NB4 (cell line): ENCODE results near the gene TBC1D22A.
A peak's percentile ranks its signal among the peaks of the same experiment; 100 is the strongest.

ENCODE experiments used
- DNase-seq: peaks from one replicate; pipeline ENCODE4 v3.0.0; 2010; ENCODE audit warnings: low read depth
- H3K4me3 ChIP-seq: one replicate; pipeline ENCODE4 v1.5.1; 2011; ENCODE audit warnings: mild to moderate bottlenecking, low read depth, low read length, moderate library complexity
- MAX ChIP-seq: IDR thresholded peaks from 2 replicates; pipeline ENCODE4 v1.6.1; 2011; ENCODE audit warnings: low read depth, low read length
- MYC ChIP-seq: IDR thresholded peaks from 2 replicates; pipeline ENCODE4 v1.6.1; 2011; ENCODE audit warnings: low read depth, low read length
- POLR2A ChIP-seq: IDR thresholded peaks from 2 replicates; pipeline ENCODE4 v1.6.1; 2011; ENCODE audit warnings: mild to moderate bottlenecking; ENCODE audit not compliant: insufficient read length; ENCODE audit errors: extremely low read depth
- TF ChIP-seq, protein P1 (sequence below): IDR thresholded peaks from one replicate; pipeline ENCODE4 v1.5.1; 2012; ENCODE audit warnings: low read depth, low read length

TBC1D22A gene

GRCh38 chr22:46758867-46759290 is 3.6 kb upstream of the TBC1D22A start:
- peak; percentile 78 for DNase-seq
- no peak for TF ChIP-seq MYC
- TF ChIP-seq MAX, result no peak
- TF ChIP-seq POLR2A, result no peak
- TF ChIP-seq, protein P1, sequence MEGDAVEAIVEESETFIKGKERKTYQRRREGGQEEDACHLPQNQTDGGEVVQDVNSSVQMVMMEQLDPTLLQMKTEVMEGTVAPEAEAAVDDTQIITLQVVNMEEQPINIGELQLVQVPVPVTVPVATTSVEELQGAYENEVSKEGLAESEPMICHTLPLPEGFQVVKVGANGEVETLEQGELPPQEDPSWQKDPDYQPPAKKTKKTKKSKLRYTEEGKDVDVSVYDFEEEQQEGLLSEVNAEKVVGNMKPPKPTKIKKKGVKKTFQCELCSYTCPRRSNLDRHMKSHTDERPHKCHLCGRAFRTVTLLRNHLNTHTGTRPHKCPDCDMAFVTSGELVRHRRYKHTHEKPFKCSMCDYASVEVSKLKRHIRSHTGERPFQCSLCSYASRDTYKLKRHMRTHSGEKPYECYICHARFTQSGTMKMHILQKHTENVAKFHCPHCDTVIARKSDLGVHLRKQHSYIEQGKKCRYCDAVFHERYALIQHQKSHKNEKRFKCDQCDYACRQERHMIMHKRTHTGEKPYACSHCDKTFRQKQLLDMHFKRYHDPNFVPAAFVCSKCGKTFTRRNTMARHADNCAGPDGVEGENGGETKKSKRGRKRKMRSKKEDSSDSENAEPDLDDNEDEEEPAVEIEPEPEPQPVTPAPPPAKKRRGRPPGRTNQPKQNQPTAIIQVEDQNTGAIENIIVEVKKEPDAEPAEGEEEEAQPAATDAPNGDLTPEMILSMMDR, result peak; percentile 80
- H3K4me3 ChIP-seq, result no peak overlapping the region

DNA sequence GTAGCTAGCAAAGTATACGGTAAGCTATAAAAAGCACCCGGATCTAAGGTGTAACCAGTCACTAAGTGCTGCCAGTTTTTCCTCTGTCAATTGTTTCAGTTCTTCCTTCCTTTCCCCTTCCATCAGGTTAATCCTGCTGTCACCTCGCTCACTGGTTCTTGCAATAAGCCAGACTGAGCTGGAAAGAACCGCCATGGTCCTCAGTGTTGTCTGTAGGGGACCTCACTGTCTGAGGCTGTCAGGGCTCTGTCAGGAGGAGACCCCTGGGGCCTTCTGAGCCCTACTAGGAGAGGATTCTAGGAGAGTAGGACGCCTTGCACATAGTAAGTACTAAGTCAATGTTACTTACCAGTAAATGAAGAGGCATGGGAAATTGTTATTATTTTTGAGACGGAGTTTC is 1.4 kb upstream of the TBC1D22A start:
- TF ChIP-seq MYC, result no peak
- TF ChIP-seq, protein P1, result no peak
- no peak for TF ChIP-seq POLR2A
- no peak for TF ChIP-seq MAX
- no peak for DNase-seq
- peak overlapping the region; percentile 86 for H3K4me3 ChIP-seq

GRCh38 chr22:46761539-46762237 is 762 bp upstream of the TBC1D22A start:
- no peak for DNase-seq
- no peak for TF ChIP-seq MYC
- TF ChIP-seq MAX, result 0 out of 2 replicates have a peak, but pooled peaks have one; percentile 9

GRCh38 chr22:46763051-46763705 is 728 bp downstream of the TBC1D22A start:
- TF ChIP-seq POLR2A, result no peak
- TF ChIP-seq, protein P1, result no peak
- no peak for TF ChIP-seq MYC
- no peak for TF ChIP-seq MAX
- DNase-seq, result peak; percentile 59
- H3K4me3 ChIP-seq, result peak overlapping the region; percentile 86

More at GRCh38 chr22:46761539-46762237, 762 bp upstream of the TBC1D22A start:
- peak overlapping the region; percentile 86 for H3K4me3 ChIP-seq

DNA sequence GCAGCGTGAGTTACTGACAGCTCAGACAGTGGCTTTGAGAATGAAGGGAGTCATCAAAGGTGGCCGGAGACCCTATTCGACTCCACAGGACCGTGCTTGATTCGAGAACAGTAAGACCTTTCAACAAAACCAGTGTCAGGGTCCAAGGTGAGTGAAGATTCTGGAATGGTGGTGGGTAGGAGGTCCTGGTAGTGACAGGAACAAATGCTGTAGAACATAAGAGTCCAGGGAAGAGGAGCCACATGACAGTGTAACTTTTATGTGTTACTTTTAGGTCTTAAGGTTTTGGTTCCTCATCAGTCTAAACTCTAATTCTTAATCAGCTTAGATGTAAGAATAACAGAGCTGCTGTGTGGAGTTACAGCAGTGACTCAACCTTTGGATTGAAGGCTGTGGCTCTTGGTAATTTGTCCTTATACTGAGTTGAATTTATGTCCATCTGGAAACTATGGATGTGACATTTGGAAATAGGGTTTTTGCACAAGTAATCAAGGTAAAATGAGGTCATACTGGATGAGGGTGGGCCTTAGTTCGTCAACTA is 1.8 kb downstream of the TBC1D22A start:
- DNase-seq, result no peak
- TF ChIP-seq, protein P1, result no peak
- TF ChIP-seq POLR2A, result no peak
- no peak for TF ChIP-seq MYC
- TF ChIP-seq MAX, result no peak
- peak overlapping the region; percentile 86 for H3K4me3 ChIP-seq
